Mesothelial cell of epicardium (in vitro differentiated cells): ENCODE measurements around the gene LAMC2. TPM values are rescaled to one million over a fixed set of nuclear protein-coding genes. Genes with fewer than 3 reads are reported as not detected.

Experiments
- DNase-seq, 2 experiments: peaks; one replicate each; pipeline ENCODE4 v3.0.0; 2021; ENCODE audit warnings: low spot score in 2 of 2; ENCODE audit not compliant: unreplicated experiment in 2 of 2
- H3K27ac Mint-ChIP-seq: 2 replicates; pipeline ENCODE4 v1.8.0; 2021; ENCODE audit warnings: mixed read lengths
- H3K27me3 Mint-ChIP-seq: 2 replicates; pipeline ENCODE4 v1.8.0; 2021; ENCODE audit warnings: low read depth, mixed read lengths
- H3K36me3 Mint-ChIP-seq: 2 replicates; pipeline ENCODE4 v1.8.0; 2021; ENCODE audit warnings: mixed read lengths
- H3K4me1 Mint-ChIP-seq: 2 replicates; pipeline ENCODE4 v1.8.0; 2021; ENCODE audit warnings: mixed read lengths
- H3K4me3 Mint-ChIP-seq: 2 replicates; pipeline ENCODE4 v1.8.0; 2021; ENCODE audit warnings: mild to moderate bottlenecking, moderate library complexity, mixed read lengths
- H3K9me3 Mint-ChIP-seq: 2 replicates; pipeline ENCODE4 v1.8.0; 2021; ENCODE audit warnings: mixed read lengths
- total RNA-seq: library from RNA; stranded (reverse); gene quantifications from 3 replicates; pipeline ENCODE4 v1.2.1, GENCODE V29; 2021
- TF ChIP-seq, protein P1 (sequence below): fragments of 200-600 bp; sonication (generic); IDR thresholded peaks from one replicate; pipeline ENCODE4 v1.5.0; 2021; ENCODE audit warnings: antibody characterized with exemption; ENCODE audit not compliant: unreplicated experiment

Gene LAMC2
- total RNA-seq, 1 donor from 2014 or later: 10.4 TPM

DNA sequence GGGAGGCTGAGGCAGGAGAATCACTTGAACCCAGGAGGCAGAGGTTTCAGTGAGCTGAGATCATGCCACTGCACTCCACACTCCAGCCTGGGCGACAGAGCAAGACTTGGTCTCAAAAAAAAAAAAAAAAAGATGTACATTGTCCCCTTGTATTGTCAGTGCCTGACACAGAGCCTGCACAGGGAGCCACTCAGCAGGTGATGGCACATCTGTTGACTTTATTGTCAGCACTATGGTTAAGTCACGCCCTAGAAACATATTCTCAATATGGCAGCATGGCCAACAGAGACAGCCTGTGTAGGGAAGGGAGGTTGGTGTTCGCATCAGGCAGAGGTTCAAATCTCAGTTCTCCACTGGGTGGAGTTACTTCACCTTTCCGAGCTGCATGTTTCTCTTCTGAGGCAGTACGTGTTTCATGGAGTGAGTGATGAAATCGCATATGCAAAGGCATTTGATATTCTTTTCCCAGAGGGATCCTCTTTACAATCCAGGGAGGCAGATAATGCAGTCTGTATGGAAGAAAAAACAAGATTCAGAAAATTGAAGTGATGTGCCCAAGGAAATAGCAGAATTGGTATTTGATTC lies 20.6 kb downstream of the LAMC2 start:
- H3K4me1 Mint-ChIP-seq: no peaks in the 10 kb centered on the region

GRCh38 chr1:183209533-183210158 lies 23.6 kb downstream of the LAMC2 start:
- no peak for DNase-seq
- H3K27ac Mint-ChIP-seq: no peak overlapping the region

More for the DNA sequence above, 20.6 kb downstream of the LAMC2 start:
- no peak overlapping the region for H3K27ac Mint-ChIP-seq
- H3K4me3 Mint-ChIP-seq: no peak overlapping the region
- no peaks in the 10 kb centered on the region for H3K36me3 Mint-ChIP-seq
- H3K9me3 Mint-ChIP-seq: no peaks in the 10 kb centered on the region
- no peaks in the 10 kb centered on the region for H3K27me3 Mint-ChIP-seq
- TF ChIP-seq, protein P1, sequence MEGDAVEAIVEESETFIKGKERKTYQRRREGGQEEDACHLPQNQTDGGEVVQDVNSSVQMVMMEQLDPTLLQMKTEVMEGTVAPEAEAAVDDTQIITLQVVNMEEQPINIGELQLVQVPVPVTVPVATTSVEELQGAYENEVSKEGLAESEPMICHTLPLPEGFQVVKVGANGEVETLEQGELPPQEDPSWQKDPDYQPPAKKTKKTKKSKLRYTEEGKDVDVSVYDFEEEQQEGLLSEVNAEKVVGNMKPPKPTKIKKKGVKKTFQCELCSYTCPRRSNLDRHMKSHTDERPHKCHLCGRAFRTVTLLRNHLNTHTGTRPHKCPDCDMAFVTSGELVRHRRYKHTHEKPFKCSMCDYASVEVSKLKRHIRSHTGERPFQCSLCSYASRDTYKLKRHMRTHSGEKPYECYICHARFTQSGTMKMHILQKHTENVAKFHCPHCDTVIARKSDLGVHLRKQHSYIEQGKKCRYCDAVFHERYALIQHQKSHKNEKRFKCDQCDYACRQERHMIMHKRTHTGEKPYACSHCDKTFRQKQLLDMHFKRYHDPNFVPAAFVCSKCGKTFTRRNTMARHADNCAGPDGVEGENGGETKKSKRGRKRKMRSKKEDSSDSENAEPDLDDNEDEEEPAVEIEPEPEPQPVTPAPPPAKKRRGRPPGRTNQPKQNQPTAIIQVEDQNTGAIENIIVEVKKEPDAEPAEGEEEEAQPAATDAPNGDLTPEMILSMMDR: no peak
- no peak for DNase-seq

DNA sequence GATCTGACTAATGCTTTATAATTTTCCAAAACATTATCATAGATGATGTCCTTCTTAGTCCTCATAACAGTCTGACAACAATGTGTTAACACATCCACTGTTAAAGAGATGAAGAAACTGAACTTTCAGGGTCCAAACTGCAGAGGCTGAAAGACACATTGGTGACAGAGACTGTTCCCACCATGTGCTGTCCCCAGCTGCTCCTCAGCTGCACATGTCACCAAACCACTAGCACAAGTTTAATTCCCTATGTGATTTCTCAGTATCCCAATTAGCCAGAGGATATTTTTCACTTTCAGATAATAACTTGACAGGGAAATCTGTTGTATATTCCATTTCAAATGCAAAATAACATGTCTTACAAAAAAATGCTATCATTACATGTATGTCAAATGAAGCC lies 24.6 kb downstream of the LAMC2 start:
- no peaks in the 10 kb centered on the region for H3K27me3 Mint-ChIP-seq
- no peaks in the 10 kb centered on the region for H3K36me3 Mint-ChIP-seq
- H3K9me3 Mint-ChIP-seq: no peaks in the 10 kb centered on the region
- no peak overlapping the region for H3K27ac Mint-ChIP-seq
- no peaks in the 10 kb centered on the region for H3K4me1 Mint-ChIP-seq
- DNase-seq: no peak
- H3K4me3 Mint-ChIP-seq: no peak overlapping the region
- TF ChIP-seq, protein P1: no peak

More at GRCh38 chr1:183209533-183210158, 23.6 kb downstream of the LAMC2 start:
- TF ChIP-seq, protein P1: no peak
- H3K9me3 Mint-ChIP-seq: no peaks in the 10 kb centered on the region
- H3K4me3 Mint-ChIP-seq: no peak overlapping the region
- no peaks in the 10 kb centered on the region for H3K4me1 Mint-ChIP-seq
- no peaks in the 10 kb centered on the region for H3K27me3 Mint-ChIP-seq
- H3K36me3 Mint-ChIP-seq: no peaks in the 10 kb centered on the region

- H3K4me1 Mint-ChIP-seq: peaks cover 5% of the 10 kb centered on the region
- H3K27ac Mint-ChIP-seq: no peak overlapping the region
- no peak for DNase-seq
- TF ChIP-seq, protein P1: no peak
- no peaks in the 10 kb centered on the region for H3K36me3 Mint-ChIP-seq
- no peak overlapping the region for H3K4me3 Mint-ChIP-seq
- H3K27me3 Mint-ChIP-seq: no peaks in the 10 kb centered on the region
- no peaks in the 10 kb centered on the region for H3K9me3 Mint-ChIP-seq
These were observed 26.8 kb downstream of the LAMC2 start for GRCh38 chr1:183212870-183213269.

DNA sequence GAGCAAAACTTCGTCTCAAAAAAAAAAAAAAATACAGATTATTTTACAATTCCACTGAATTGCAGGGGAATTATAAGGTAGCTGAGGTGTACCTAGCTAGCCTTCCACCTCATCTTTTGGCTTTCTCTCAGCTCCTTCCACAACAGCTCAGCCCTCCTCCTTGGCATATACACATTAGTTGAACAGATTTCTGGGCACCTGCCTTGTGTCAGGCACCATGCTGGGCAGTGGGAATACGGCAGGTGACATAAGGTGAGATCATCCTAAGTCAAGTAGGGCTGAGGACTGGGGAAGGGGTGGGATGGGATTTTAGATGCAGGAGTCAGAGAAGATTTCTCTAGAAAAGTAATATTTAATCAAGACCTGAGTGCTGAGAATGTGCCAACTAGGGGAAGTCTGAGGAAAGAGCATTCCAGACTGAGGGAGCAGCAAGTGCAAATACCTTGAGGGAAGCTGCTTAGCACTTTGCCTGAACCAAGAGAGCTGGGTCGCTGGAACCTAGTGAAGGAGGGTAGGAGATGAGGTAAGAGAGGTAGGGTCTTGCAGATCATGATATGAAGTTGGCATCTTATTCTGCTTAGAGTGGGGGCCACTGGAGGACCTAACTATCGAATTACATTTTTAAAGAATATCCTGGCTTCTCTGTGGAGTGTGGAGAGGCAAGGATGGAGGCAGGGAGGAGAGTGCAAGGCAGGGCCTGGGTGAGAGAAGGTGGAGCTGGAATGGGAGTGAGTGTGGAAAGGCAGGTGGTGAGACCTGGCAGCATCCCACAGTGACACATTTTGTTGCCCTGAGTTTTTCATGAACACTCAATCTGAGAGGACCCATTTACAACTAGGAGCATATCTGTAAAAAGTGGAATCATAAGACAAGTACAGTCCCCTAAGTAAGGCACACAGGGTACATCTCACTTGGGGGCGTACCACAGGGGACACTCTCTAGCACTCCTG lies 28.2 kb downstream of the LAMC2 start:
- H3K9me3 Mint-ChIP-seq: no peaks in the 10 kb centered on the region
- DNase-seq: no peak

More for the DNA sequence above, 28.2 kb downstream of the LAMC2 start:
- Mint-ChIP-seq H3K27me3 (no peaks in the 10 kb centered on the region), H3K36me3 (no peaks in the 10 kb centered on the region), H3K4me3 (no peak overlapping the region), H3K4me1 (peaks cover 17% of the 10 kb centered on the region), H3K27ac (no peak overlapping the region)
- TF ChIP-seq, protein P1: no peak
